ENCODE results near the gene PSMG1. TPM values are rescaled to one million over a fixed set of nuclear protein-coding genes. Genes with fewer than 3 reads are reported as not detected.

The PSMG1 gene
- total and polyA plus RNA-seq, 9 of the 15 experiments (the other 6 are each of a cell fraction or from before 2014, with no cell fraction given), result 54.5 to 427 (median 328) TPM

GRCh38 chr21:39182484-39183271 is 573 bp downstream of the PSMG1 start (continued):
- TF ChIP-seq ZNF699 (CRISPR knock-in tag; IDR thresholded peaks at IDR 0.05; ENCODE audit: insufficient replicate concordance), result no peak
- no peak for TF ChIP-seq TAL1 (IDR thresholded peaks at IDR 0.05)
- no peak for TF ChIP-seq NR2C2 (CRISPR knock-in tag; IDR thresholded peaks at IDR 0.05)
- TF ChIP-seq NR2C2 (tag; IDR thresholded peaks at IDR 0.05), result peak; percentile 42; the same call in 1 of the 2 replicates
- peak; percentile 3 for TF ChIP-seq NEUROD1 (IDR thresholded peaks at IDR 0.05; ENCODE audit: borderline replicate concordance, low read depth, low read length, partially characterized antibody)
- no peak for TF ChIP-seq ZNF324 (CRISPR knock-in tag; IDR thresholded peaks at IDR 0.05)
- TF ChIP-seq SMARCE1 (IDR thresholded peaks at IDR 0.05), result 0 out of 2 replicates have a peak, but pooled peaks have one; percentile 35
- peak in 1 of 2 experiments; percentile 41 for TF ChIP-seq E2F6 (IDR thresholded peaks at IDR 0.05; ENCODE audit: borderline replicate concordance in 1 of 2, extremely low read depth in 1 of 2, insufficient read depth in 1 of 2, insufficient read length in 1 of 2, low read depth in 1 of 2, low read length in 1 of 2, poor library complexity in 1 of 2, severe bottlenecking in 1 of 2)
- no peak for TF ChIP-seq MYC (IDR thresholded peaks at IDR 0.05; ENCODE audit: low read depth, low read length)
- TF ChIP-seq MYC (CRISPR knock-in tag; IDR thresholded peaks at IDR 0.05; ENCODE audit: borderline replicate concordance, low read depth), result peak; percentile 58; the same call in 1 of the 2 replicates
- TF ChIP-seq ZBTB33 (CRISPR knock-in tag; IDR thresholded peaks at IDR 0.05), result no peak
- no peak for TF ChIP-seq PHF20 (IDR thresholded peaks at IDR 0.05; ENCODE audit: partially characterized antibody)
- TF ChIP-seq NFIX (CRISPR knock-in tag; IDR thresholded peaks at IDR 0.05; ENCODE audit: low read depth), result no peak
- no peak for TF ChIP-seq ATF2 (CRISPR knock-in tag; IDR thresholded peaks at IDR 0.05)
- no peak for TF ChIP-seq ZBTB7A (IDR thresholded peaks at IDR 0.05; ENCODE audit: borderline replicate concordance, control insufficient read depth, low read depth, low read length)
- no peak for TF ChIP-seq L3MBTL2 (IDR thresholded peaks at IDR 0.05)
- TF ChIP-seq STAT5A (IDR thresholded peaks at IDR 0.05; ENCODE audit: borderline replicate concordance, low read length), result 0 out of 2 replicates have a peak, but pooled peaks have one; percentile 5
- TF ChIP-seq MYNN (IDR thresholded peaks at IDR 0.05), result no peak
- no peak for TF ChIP-seq MYNN (CRISPR knock-in tag; IDR thresholded peaks at IDR 0.05)
- TF ChIP-seq PTBP1 (IDR thresholded peaks at IDR 0.05; ENCODE audit: low read depth, low read length), result no peak
- TF ChIP-seq ZNF143 (CRISPR knock-in tag; IDR thresholded peaks at IDR 0.05), result 0 out of 2 replicates have a peak, but pooled peaks have one; percentile 17
- TF ChIP-seq CREB1 (IDR thresholded peaks at IDR 0.05), result no peak
- TF ChIP-seq CREB1 (CRISPR knock-in tag; IDR thresholded peaks at IDR 0.05), result no peak
- no peak for TF ChIP-seq TOE1 (IDR thresholded peaks at IDR 0.05; ENCODE audit: borderline replicate concordance)
- TF ChIP-seq TOE1 (CRISPR knock-in tag; IDR thresholded peaks at IDR 0.05; ENCODE audit: borderline replicate concordance, low read depth), result peak; percentile 90
